ENCODE data around the gene SRL.

GRCh38 chr16:4218202-4218601 is 23.7 kb downstream of the SRL start:
- TF ChIP-seq CTCF (IDR thresholded peaks at IDR 0.05), result no peak
- no peak for TF ChIP-seq POLR2A (IDR thresholded peaks at IDR 0.05)
